HG03432 (cell line): ENCODE data around the gene PGM2.
"Not testable (repeated sequence)": the region's sequence is repeated elsewhere in the genome, so short reads cannot be mapped to it uniquely, and the experiment has no call there.

Source experiments
- ATAC-seq: cut with Tn5 transposase; IDR thresholded peaks from one replicate; pipeline ENCODE4 v1.9.1; 2021; ENCODE audit warnings: mild to moderate bottlenecking, moderate library complexity; ENCODE audit not compliant: unreplicated experiment

The PGM2 gene

GRCh38 chr4:37816719-37817118 lies 9.8 kb upstream of the PGM2 start:
- ATAC-seq: no peak

GRCh38 chr4:37818752-37819151 lies 7.7 kb upstream of the PGM2 start:
- no peak for ATAC-seq

GRCh38 chr4:37820458-37820857 lies 6.0 kb upstream of the PGM2 start:
- not testable (repeated sequence) for ATAC-seq

GRCh38 chr4:37821953-37822605 lies 4.4 kb upstream of the PGM2 start:
- no peak for ATAC-seq

- ATAC-seq: not testable (repeated sequence)
Measured at GRCh38 chr4:37825501-37825900, 985 bp upstream of the PGM2 start.

- peak; percentile 14 for ATAC-seq
Measured at GRCh38 chr4:37825968-37826294, 555 bp upstream of the PGM2 start.

GRCh38 chr4:37827030-37827685 lies 672 bp downstream of the PGM2 start:
- peak; percentile 47 for ATAC-seq

GRCh38 chr4:37827802-37828321 lies 1.4 kb downstream of the PGM2 start:
- no peak for ATAC-seq

GRCh38 chr4:37828843-37829242 lies 2.4 kb downstream of the PGM2 start:
- no peak for ATAC-seq

- no peak for ATAC-seq
Measured at GRCh38 chr4:37830640-37831039, 4.2 kb downstream of the PGM2 start.

- ATAC-seq: no peak
Measured at GRCh38 chr4:37835031-37835430, 8.5 kb downstream of the PGM2 start.

- no peak for ATAC-seq
Measured at GRCh38 chr4:37835806-37836205, 9.3 kb downstream of the PGM2 start.

- no peak for ATAC-seq
Measured at GRCh38 chr4:37836274-37836673, 9.8 kb downstream of the PGM2 start.

GRCh38 chr4:37836838-37837440 lies 10.5 kb downstream of the PGM2 start:
- ATAC-seq: no peak

- no peak for ATAC-seq
Measured at GRCh38 chr4:37837446-37837845, 11.0 kb downstream of the PGM2 start.

GRCh38 chr4:37839426-37839825 lies 12.9 kb downstream of the PGM2 start:
- no peak for ATAC-seq

GRCh38 chr4:37844204-37844603 lies 17.7 kb downstream of the PGM2 start:
- no peak for ATAC-seq

GRCh38 chr4:37845201-37845600 lies 18.7 kb downstream of the PGM2 start:
- ATAC-seq: no peak

GRCh38 chr4:37847311-37847884 lies 20.9 kb downstream of the PGM2 start:
- no peak for ATAC-seq

- no peak for ATAC-seq
Measured at GRCh38 chr4:37852376-37852775, 25.9 kb downstream of the PGM2 start.

- ATAC-seq: no peak
Measured at GRCh38 chr4:37858112-37858511, 31.6 kb downstream of the PGM2 start.

- no peak for ATAC-seq
Measured at GRCh38 chr4:37858872-37859271, 32.4 kb downstream of the PGM2 start.
